Medulla oblongata (tissue), 1 donor: ENCODE results near the gene CROT.

Source experiments
- DNase-seq: peaks from one replicate; pipeline ENCODE4 v3.0.0-alpha.2; 2015; ENCODE audit errors: extremely low spot score

CROT gene

GRCh38 chr7:87414794-87415188, 69.3 kb downstream of the CROT start:
- no peak for DNase-seq

GRCh38 chr7:87416682-87417587, 71.5 kb downstream of the CROT start:
- peak; percentile 83 for DNase-seq

- no peak for DNase-seq
Measured at GRCh38 chr7:87420173-87420572, 74.7 kb downstream of the CROT start.

GRCh38 chr7:87424075-87424474, 78.6 kb downstream of the CROT start:
- DNase-seq: no peak

- no peak for DNase-seq
Measured at GRCh38 chr7:87426160-87426559, 80.7 kb downstream of the CROT start.

- DNase-seq: peak; percentile 24
Measured at GRCh38 chr7:87427288-87427687, 81.8 kb downstream of the CROT start.

GRCh38 chr7:87432536-87432935, 87.1 kb downstream of the CROT start:
- no peak for DNase-seq

- no peak for DNase-seq
Measured at GRCh38 chr7:87435546-87435945, 90.1 kb downstream of the CROT start.

GRCh38 chr7:87445897-87446296, 100.4 kb downstream of the CROT start:
- DNase-seq: peak; percentile 42

GRCh38 chr7:87447116-87447635, 101.7 kb downstream of the CROT start:
- DNase-seq: no peak

GRCh38 chr7:87448388-87448787, 102.9 kb downstream of the CROT start:
- DNase-seq: no peak
